HG02763 (cell line): ENCODE data around the gene PDZD11.
"Not testable (repeated sequence)": the region's sequence is repeated elsewhere in the genome, so short reads cannot be mapped to it uniquely, and the experiment has no call there.

Source experiments
- ATAC-seq: cut with Tn5 transposase; IDR thresholded peaks from one replicate; pipeline ENCODE4 v1.9.1; 2021; ENCODE audit warnings: mild to moderate bottlenecking, moderate library complexity; ENCODE audit not compliant: unreplicated experiment

PDZD11 gene

GRCh38 chrX:70257423-70258288 lies 32.1 kb downstream of the PDZD11 start:
- no peak for ATAC-seq

DNA sequence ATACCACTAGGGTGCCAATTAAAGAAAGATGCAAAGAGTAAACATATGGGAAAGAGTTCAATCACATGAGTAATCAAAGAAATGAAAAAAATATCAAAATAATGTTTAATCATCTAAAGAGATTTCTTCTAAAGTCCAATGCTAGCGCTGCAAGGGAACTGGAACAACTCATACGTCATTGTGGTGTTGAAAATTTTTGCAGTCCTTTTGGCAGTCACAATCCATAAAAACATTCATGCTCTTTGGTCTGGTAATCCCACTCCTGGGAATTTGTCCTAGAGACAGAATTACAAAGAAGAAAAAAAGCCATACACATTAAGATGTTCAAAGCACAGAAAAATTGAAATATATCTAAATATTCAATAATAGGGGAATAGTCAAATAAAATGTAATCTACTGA lies 34.3 kb downstream of the PDZD11 start:
- ATAC-seq, result no peak

DNA sequence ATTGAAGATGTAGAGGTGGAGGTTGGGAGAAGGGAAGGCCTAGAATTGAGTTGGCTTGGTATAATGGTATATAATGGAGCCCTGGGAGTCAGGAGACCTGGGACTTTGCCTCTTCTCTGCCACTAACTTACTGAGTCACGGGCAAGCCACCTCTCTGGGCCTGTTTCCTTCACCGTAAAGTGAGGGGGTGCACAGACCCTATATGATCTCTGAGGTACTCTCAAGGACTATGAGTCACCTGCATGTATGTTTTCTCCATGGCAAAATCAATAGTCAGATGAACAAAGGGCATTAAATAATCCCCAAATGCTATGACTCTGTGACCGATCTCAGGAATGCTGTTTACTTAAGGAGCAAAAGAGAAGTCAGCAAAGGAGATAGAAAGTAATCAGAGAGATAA lies 34.8 kb downstream of the PDZD11 start:
- ATAC-seq, result no peak

- no peak for ATAC-seq
Observed at GRCh38 chrX:70254063-70254400, 35.7 kb downstream of the PDZD11 start.

GRCh38 chrX:70253377-70254062 lies 36.2 kb downstream of the PDZD11 start:
- no peak for ATAC-seq

DNA sequence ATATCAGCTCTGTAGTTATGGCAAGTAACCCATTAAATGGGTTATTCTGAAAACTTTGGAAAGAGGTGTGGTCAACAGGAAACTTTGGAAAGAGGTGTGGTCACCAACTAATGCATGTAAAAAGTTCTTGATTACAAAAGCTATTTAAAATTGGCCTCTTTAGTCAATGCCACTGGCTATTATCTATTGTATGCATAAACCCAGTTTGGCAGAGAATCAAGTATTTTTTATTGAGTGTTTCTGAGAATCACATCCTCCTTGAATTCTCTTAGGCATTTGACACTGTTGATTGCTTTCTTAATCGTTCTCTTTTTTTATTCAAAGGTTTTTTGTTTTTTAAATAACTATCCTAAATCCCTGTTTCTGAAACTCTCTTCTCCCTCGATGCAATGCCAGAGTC lies 37.2 kb downstream of the PDZD11 start:
- no peak for ATAC-seq

DNA sequence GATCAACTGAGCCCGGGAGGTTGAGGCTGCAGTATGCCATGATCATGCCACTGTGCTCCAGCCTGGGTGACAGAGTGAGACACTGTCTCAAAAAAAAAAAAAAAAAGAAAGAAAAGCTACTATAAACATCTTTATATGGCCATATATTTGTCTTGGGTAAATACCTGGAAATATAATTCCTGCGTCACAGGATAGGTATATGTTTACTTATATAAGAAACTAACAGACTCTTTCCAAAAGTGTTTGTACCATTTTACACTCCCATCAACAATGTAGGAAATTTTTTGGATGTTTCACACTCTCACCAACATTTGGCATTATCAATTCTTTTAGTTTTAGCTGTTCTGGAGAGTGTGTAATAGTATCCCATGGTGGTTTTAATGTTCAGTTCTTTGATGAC lies 42.5 kb downstream of the PDZD11 start:
- no peak for ATAC-seq

DNA sequence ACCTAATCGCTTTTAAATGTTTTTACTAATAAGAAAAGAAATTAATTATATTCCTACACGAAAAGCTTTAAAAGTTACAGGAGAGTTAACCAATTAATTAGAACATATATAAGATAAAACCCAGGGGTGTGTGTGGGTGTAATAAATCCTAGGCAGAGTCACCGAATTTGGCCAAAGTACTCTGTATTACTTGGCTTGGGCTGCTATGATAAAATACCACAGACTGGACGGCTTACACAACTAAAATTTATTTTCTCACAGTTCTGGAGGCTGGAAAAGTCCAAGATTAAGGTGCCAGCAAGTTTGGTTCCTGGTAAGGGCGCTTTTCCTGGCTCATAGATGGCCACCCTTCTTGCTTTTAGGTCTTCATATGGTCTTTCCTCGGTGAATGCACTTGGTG lies 44.8 kb downstream of the PDZD11 start:
- ATAC-seq, result no peak

DNA sequence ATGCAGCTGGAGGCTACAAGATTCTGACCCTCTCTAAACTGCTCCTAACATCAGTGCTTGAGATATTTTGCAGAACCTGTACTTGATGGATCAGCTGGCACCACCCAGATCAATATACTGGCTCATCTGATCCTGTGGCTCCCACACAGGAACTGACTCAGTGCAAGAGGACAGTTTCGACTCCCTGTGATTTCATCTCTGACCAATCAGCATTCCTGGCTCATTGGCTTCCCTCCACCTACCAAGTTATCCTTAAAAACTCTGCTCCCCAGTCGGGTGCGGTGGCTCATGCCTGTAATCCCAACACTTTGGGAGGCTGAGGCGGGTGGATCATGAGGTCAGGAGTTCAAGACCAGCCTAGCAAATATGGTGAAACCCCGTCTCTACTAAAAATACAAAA lies 46.1 kb downstream of the PDZD11 start:
- ATAC-seq, result not testable (repeated sequence)

DNA sequence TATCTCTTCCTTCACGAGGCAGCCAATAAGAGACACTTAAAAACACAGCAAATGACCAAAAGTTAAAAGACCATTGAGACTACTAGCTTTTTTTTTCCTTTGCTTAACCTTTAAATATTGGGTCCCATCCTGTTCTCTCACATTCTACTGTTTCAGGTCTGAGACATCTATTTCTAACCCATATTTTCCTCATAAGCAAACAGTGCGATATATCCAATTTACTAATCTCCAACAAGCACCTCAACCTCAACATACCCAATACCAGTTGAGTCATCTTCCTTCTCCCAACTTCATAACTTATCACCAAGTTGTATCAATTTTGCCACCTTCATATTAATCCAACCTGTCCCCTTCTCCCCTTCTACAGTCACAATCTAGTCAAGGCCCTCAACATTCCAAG lies 48.2 kb downstream of the PDZD11 start:
- no peak for ATAC-seq

DNA sequence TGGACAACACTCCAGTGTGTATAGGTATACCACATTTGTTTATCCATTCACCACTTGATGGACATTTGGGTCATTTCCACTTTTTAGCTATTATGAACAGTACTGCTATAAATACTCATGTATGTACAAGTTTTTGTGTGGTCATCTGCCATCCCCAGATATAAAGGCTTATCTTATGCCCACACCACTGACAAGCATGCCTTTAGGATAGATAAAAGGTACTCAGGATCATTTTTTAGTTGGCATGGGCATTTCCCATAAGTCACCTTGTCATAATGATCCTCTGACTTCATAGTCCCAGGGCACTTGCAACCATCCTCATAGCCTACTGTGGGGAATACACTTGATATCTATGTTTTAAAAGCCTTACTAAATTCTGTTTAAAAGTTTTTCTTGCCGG lies 49.0 kb downstream of the PDZD11 start:
- ATAC-seq, result no peak
